Endodermal cell (in vitro differentiated cells): ENCODE measurements around the gene MCTP1. TPM values are rescaled to one million over a fixed set of nuclear protein-coding genes. Genes with fewer than 3 reads are reported as not detected.

ENCODE experiments used
- DNase-seq: peaks from one replicate; pipeline ENCODE4 v3.0.0-alpha.2; 2017
- H3K27ac ChIP-seq: 2 replicates; pipeline ENCODE4 v1.5.1; 2013; ENCODE audit warnings: mild to moderate bottlenecking, low read depth, low read length, moderate library complexity
- H3K27me3 ChIP-seq: 2 replicates; pipeline ENCODE4 v1.6.1; 2013; ENCODE audit warnings: mild to moderate bottlenecking, low read length, moderate library complexity; ENCODE audit not compliant: insufficient read depth, control insufficient read depth, poor library complexity, severe bottlenecking
- H3K36me3 ChIP-seq: 2 replicates; pipeline ENCODE4 v1.7.0; 2013; ENCODE audit warnings: mild to moderate bottlenecking, low read length, moderate library complexity; ENCODE audit not compliant: control insufficient read depth, insufficient read depth
- H3K4me1 ChIP-seq: one replicate; pipeline ENCODE4 v1.7.0; 2013; ENCODE audit warnings: low read length; ENCODE audit not compliant: control insufficient read depth, insufficient read depth
- H3K4me3 ChIP-seq: 2 replicates; pipeline ENCODE4 v1.5.1; 2013; ENCODE audit warnings: mild to moderate bottlenecking, low read length, moderate library complexity
- H3K9ac ChIP-seq: 2 replicates; pipeline ENCODE4 v1.6.1; 2013; ENCODE audit warnings: mild to moderate bottlenecking, low read length, moderate library complexity; ENCODE audit not compliant: poor library complexity, severe bottlenecking; ENCODE audit errors: extremely low read depth
- H3K9me3 ChIP-seq: 2 replicates; pipeline ENCODE4 v1.6.1; 2013; ENCODE audit warnings: mild to moderate bottlenecking, low read length, moderate library complexity; ENCODE audit not compliant: control insufficient read depth
- H3K27ac Mint-ChIP-seq: 2 replicates; pipeline ENCODE4 v1.8.0; 2020; ENCODE audit warnings: mixed read lengths
- H3K27me3 Mint-ChIP-seq: 2 replicates; pipeline ENCODE4 v1.8.0; 2021; ENCODE audit warnings: mild to moderate bottlenecking, mixed read lengths; ENCODE audit not compliant: insufficient read depth
- H3K36me3 Mint-ChIP-seq: 2 replicates; pipeline ENCODE4 v1.8.0; 2020; ENCODE audit warnings: low read depth, mixed read lengths
- H3K4me1 Mint-ChIP-seq: 2 replicates; pipeline ENCODE4 v1.8.0; 2020; ENCODE audit warnings: mixed read lengths
- H3K4me3 Mint-ChIP-seq: 2 replicates; pipeline ENCODE4 v1.8.0; 2020; ENCODE audit warnings: mild to moderate bottlenecking, moderate library complexity, mixed read lengths
- H3K9me3 Mint-ChIP-seq: 2 replicates; pipeline ENCODE4 v1.8.0; 2020; ENCODE audit warnings: mild to moderate bottlenecking, mixed read lengths
- WGBS, 2 experiments: methylation state at CpG; one replicate each; pipeline versions ENCODE4 v1.1.5 to v1.1.7; 2013; ENCODE audit warnings: missing lambda C conversion rate in 2 of 2, mixed read lengths in 1 of 2; ENCODE audit not compliant: insufficient coverage in 1 of 2, insufficient read length in 1 of 2; 5-methylcytosine and 5-hydroxymethylcytosine counted together
- total RNA-seq, 2 donors: library from RNA; stranded (reverse); fragmentation: NEBNext Ultra II Directional in 1 of 2; extraction: Animal tissue kit (Norgen Biotek cat#: 25700) in 1 of 2; gene quantifications; 2 replicates in 1 of 2; 3 replicates in 1 of 2; pipeline ENCODE4 v1.2.1, GENCODE V29; 2021
- TF ChIP-seq, protein P1 (sequence below): fragments of 200-600 bp; sonication (generic); conservative IDR thresholded peaks from 2 replicates; pipeline ENCODE4 v1.5.0; 2021; ENCODE audit warnings: antibody characterized with exemption, mild to moderate bottlenecking

MCTP1 gene
- total RNA-seq, 2 donors from 2014 or later, result 0.71 to 3.7 TPM

DNA sequence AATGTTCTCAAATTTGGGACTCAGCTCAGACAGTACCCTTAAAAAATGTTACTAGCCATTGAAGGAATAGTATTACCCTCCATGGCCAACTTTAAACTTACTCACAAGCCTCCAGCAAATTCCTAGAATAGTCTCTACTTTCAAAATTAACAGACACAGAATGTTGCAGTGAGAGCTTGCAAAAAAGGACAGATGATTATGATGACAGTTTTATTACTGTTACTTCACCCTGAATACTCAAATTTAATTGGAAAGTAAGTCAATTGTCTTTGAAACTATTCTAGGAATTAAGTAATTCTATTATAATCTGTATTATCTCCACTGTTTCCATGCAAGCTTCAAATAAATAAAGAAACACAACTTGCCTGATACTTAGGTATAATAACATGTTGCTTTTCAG, 378.1 kb downstream of the MCTP1 start:
- Histone ChIP-seq H3K36me3 (no peaks in the 10 kb centered on the region), H3K4me3 (no peak overlapping the region), H3K27me3 (no peaks in the 10 kb centered on the region), H3K4me1 (no peaks in the 10 kb centered on the region), H3K27ac (no peak overlapping the region), H3K9ac (no peak overlapping the region), H3K9me3 (no peaks in the 10 kb centered on the region)
- no peaks in the 10 kb centered on the region for H3K4me1 Mint-ChIP-seq
- no peaks in the 10 kb centered on the region for H3K36me3 Mint-ChIP-seq
- H3K27ac Mint-ChIP-seq, result no peak overlapping the region
- H3K27me3 Mint-ChIP-seq, result no peaks in the 10 kb centered on the region
- no peaks in the 10 kb centered on the region for H3K9me3 Mint-ChIP-seq
- TF ChIP-seq, protein P1, sequence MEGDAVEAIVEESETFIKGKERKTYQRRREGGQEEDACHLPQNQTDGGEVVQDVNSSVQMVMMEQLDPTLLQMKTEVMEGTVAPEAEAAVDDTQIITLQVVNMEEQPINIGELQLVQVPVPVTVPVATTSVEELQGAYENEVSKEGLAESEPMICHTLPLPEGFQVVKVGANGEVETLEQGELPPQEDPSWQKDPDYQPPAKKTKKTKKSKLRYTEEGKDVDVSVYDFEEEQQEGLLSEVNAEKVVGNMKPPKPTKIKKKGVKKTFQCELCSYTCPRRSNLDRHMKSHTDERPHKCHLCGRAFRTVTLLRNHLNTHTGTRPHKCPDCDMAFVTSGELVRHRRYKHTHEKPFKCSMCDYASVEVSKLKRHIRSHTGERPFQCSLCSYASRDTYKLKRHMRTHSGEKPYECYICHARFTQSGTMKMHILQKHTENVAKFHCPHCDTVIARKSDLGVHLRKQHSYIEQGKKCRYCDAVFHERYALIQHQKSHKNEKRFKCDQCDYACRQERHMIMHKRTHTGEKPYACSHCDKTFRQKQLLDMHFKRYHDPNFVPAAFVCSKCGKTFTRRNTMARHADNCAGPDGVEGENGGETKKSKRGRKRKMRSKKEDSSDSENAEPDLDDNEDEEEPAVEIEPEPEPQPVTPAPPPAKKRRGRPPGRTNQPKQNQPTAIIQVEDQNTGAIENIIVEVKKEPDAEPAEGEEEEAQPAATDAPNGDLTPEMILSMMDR, result no peak
- H3K4me3 Mint-ChIP-seq, result no peak overlapping the region
- no peak for DNase-seq

DNA sequence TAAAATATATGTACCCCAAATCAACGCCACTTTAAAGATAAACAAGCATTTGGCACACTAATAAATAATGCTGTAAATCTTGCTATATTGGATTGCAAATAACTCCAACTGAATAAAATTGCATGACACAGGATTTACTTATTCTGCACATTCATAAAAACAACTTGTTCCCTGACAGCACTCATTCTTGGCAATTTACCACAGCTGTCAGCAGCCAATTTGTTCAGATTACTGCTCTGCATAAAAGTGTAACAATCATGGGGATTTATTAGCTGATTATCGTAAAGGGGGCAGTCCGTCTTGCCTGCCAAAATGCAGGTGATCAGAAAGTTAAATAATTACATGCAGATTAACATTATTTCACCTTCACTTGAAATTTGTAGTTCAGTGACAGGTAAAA, 381.2 kb downstream of the MCTP1 start:
- H3K9ac ChIP-seq, result no peak overlapping the region
- H3K9me3 ChIP-seq, result no peaks in the 10 kb centered on the region
- TF ChIP-seq, protein P1, result no peak
- no peak overlapping the region for H3K27ac Mint-ChIP-seq
- no peak for DNase-seq
- H3K4me1 Mint-ChIP-seq, result no peaks in the 10 kb centered on the region
- no peak overlapping the region for H3K4me3 Mint-ChIP-seq
- H3K4me1 ChIP-seq, result no peaks in the 10 kb centered on the region
- no peaks in the 10 kb centered on the region for H3K9me3 Mint-ChIP-seq
- H3K27me3 ChIP-seq, result no peaks in the 10 kb centered on the region
- H3K36me3 ChIP-seq, result no peaks in the 10 kb centered on the region
- no peak overlapping the region for H3K27ac ChIP-seq
- H3K4me3 ChIP-seq, result no peak overlapping the region
- H3K36me3 Mint-ChIP-seq, result no peaks in the 10 kb centered on the region
- no peaks in the 10 kb centered on the region for H3K27me3 Mint-ChIP-seq
- WGBS, 2 experiments, result 48% methylated on average over 3 of the region's 3 CpGs; no CpG with 5 or more reads in 1 of the 2 experiments

GRCh38 chr5:94901191-94901979, 383.5 kb downstream of the MCTP1 start:
- TF ChIP-seq, protein P1, result no peak
- H3K27me3 Mint-ChIP-seq, result no peaks in the 10 kb centered on the region
- DNase-seq, result no peak
- Histone ChIP-seq H3K9ac (no peak overlapping the region), H3K4me1 (no peaks in the 10 kb centered on the region), H3K27me3 (no peaks in the 10 kb centered on the region), H3K9me3 (no peaks in the 10 kb centered on the region), H3K27ac (no peak overlapping the region), H3K4me3 (no peak overlapping the region), H3K36me3 (no peaks in the 10 kb centered on the region)
- H3K4me1 Mint-ChIP-seq, result no peaks in the 10 kb centered on the region
- 67 to 87% methylated on average over 1 to 5 of the region's 5 CpGs for WGBS, 2 experiments
- H3K4me3 Mint-ChIP-seq, result no peak overlapping the region
- H3K9me3 Mint-ChIP-seq, result no peaks in the 10 kb centered on the region
- H3K27ac Mint-ChIP-seq, result no peak overlapping the region
- no peaks in the 10 kb centered on the region for H3K36me3 Mint-ChIP-seq
